IgD-negative memory B cell (primary cell): ENCODE data around the gene SLCO1C1. TPM values are rescaled to one million over a fixed set of nuclear protein-coding genes. Genes with fewer than 3 reads are reported as not detected.
"Not testable (repeated sequence)": the region's sequence is repeated elsewhere in the genome, so short reads cannot be mapped to it uniquely, and the experiment has no call there.

Source experiments
- H3K27ac Mint-ChIP-seq, 3 donors: one replicate each; pipeline ENCODE4 v1.8.0; 2020 to 2022; ENCODE audit warnings: mild to moderate bottlenecking in 3 of 3, mixed read lengths in 3 of 3, moderate library complexity in 1 of 3
- H3K27me3 Mint-ChIP-seq: one replicate; pipeline ENCODE4 v1.8.0; 2021; ENCODE audit warnings: mixed read lengths
- H3K36me3 Mint-ChIP-seq: one replicate; pipeline ENCODE4 v1.8.0; 2020; ENCODE audit warnings: mild to moderate bottlenecking, mixed read lengths
- H3K4me1 Mint-ChIP-seq, 3 donors: one replicate each; pipeline ENCODE4 v1.8.0; 2020 to 2022; ENCODE audit warnings: mixed read lengths in 3 of 3, mild to moderate bottlenecking in 1 of 3
- H3K4me3 Mint-ChIP-seq, 4 donors: one replicate each; pipeline ENCODE4 v1.8.0; 2020 to 2022; ENCODE audit warnings: mild to moderate bottlenecking in 4 of 4, mixed read lengths in 4 of 4, moderate library complexity in 3 of 4
- H3K9me3 Mint-ChIP-seq, 3 donors: one replicate each; pipeline ENCODE4 v1.8.0; 2020 to 2021; ENCODE audit warnings: mixed read lengths in 3 of 3, mild to moderate bottlenecking in 1 of 3
- polyA plus RNA-seq: library from polyadenylated mRNA; unstranded; fragments of 300-500 nt; fragmentation: Illumina TruSeq; gene quantifications from one replicate; pipeline ENCODE4 v1.2.3, GENCODE V29; 2021

SLCO1C1 gene
- polyA plus RNA-seq, 1 donor from 2014 or later = not detected

GRCh38 chr12:20740972-20741371, 45.8 kb downstream of the SLCO1C1 start:
- no peak overlapping the region for H3K4me3 Mint-ChIP-seq
- H3K27ac Mint-ChIP-seq = no peak overlapping the region
- H3K4me1 Mint-ChIP-seq = no peaks in the 10 kb centered on the region
- no peaks in the 10 kb centered on the region for H3K36me3 Mint-ChIP-seq
- H3K27me3 Mint-ChIP-seq = no peaks in the 10 kb centered on the region
- peaks cover 0 to 8% (median 6%) of the 10 kb centered on the region in 3 donors for H3K9me3 Mint-ChIP-seq

- H3K4me3 Mint-ChIP-seq = no peak overlapping the region
- H3K27ac Mint-ChIP-seq = no peak overlapping the region
- H3K27me3 Mint-ChIP-seq = no peaks in the 10 kb centered on the region
- no peaks in the 10 kb centered on the region for H3K4me1 Mint-ChIP-seq
- no peaks in the 10 kb centered on the region for H3K36me3 Mint-ChIP-seq
- peaks cover 0 to 5% (median 0%) of the 10 kb centered on the region in 3 donors for H3K9me3 Mint-ChIP-seq
Measured at GRCh38 chr12:20748198-20748597, 53.1 kb downstream of the SLCO1C1 start.

DNA sequence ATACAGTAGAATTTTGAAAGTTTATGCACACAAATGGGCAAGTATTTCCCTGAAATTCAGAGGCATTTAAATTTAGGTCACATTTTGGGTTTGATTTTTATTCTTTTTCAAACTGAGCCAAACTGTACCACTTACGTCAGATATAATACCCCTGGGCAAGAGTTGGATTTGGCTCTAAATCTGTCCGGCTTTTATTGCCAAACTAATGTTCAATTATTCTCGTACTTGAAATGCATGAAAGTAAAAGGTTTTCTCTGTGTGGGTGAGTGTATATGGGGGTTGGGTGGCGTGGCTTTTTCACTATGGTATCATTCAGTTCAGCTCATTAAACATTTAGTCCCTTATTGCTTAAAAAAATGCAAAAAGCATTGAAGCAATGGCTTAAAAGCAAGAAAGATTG, 55.9 kb downstream of the SLCO1C1 start:
- H3K4me3 Mint-ChIP-seq = no peak overlapping the region
- no peaks in the 10 kb centered on the region for H3K4me1 Mint-ChIP-seq
- no peaks in the 10 kb centered on the region for H3K27me3 Mint-ChIP-seq
- H3K9me3 Mint-ChIP-seq = peaks cover 0 to 8% (median 0%) of the 10 kb centered on the region in 3 donors
- H3K36me3 Mint-ChIP-seq = no peaks in the 10 kb centered on the region
- no peak overlapping the region for H3K27ac Mint-ChIP-seq

GRCh38 chr12:20777420-20777819, 82.3 kb downstream of the SLCO1C1 start:
- peaks cover 0 to 2% (median 0%) of the 10 kb centered on the region in 3 donors for H3K4me1 Mint-ChIP-seq
- no peak overlapping the region for H3K4me3 Mint-ChIP-seq
- H3K36me3 Mint-ChIP-seq = peaks cover 2% of the 10 kb centered on the region
- H3K27ac Mint-ChIP-seq = no peak overlapping the region
- H3K27me3 Mint-ChIP-seq = no peaks in the 10 kb centered on the region
- H3K9me3 Mint-ChIP-seq = peaks cover 2 to 11% (median 4%) of the 10 kb centered on the region in 3 donors

GRCh38 chr12:20778969-20779368, 83.8 kb downstream of the SLCO1C1 start:
- Mint-ChIP-seq H3K36me3 (peaks cover 2% of the 10 kb centered on the region), H3K27me3 (no peaks in the 10 kb centered on the region), H3K27ac (no peak overlapping the region), H3K4me3 (no peak overlapping the region), H3K9me3 (peaks cover 2 to 11% (median 4%) of the 10 kb centered on the region in 3 donors), H3K4me1 (peaks cover 0 to 2% (median 0%) of the 10 kb centered on the region in 3 donors)

DNA sequence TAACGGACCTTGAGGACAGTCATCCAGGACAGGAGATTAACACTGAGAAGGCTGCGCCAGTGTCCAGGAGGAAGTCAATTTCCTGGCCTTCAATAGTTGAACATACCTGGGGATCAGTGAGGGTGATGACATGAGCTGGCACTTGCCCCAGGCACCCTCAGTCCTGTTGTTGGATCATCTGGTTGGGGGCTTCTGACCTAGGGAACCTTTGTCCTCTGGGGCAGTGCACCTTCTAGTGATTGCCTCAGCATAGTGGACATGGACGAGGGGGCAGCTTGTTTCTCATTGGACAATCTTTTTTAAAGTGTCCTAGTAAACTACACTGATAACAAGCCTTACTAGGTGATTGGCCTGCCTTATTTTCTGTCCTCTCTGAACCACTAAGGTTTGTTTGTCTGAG, 84.8 kb downstream of the SLCO1C1 start:
- H3K27me3 Mint-ChIP-seq, H3K27ac Mint-ChIP-seq, H3K4me3 Mint-ChIP-seq, H3K4me1 Mint-ChIP-seq, H3K36me3 Mint-ChIP-seq: not testable (repeated sequence)
- peaks cover 2 to 14% (median 4%) of the 10 kb centered on the region in 3 donors for H3K9me3 Mint-ChIP-seq

DNA sequence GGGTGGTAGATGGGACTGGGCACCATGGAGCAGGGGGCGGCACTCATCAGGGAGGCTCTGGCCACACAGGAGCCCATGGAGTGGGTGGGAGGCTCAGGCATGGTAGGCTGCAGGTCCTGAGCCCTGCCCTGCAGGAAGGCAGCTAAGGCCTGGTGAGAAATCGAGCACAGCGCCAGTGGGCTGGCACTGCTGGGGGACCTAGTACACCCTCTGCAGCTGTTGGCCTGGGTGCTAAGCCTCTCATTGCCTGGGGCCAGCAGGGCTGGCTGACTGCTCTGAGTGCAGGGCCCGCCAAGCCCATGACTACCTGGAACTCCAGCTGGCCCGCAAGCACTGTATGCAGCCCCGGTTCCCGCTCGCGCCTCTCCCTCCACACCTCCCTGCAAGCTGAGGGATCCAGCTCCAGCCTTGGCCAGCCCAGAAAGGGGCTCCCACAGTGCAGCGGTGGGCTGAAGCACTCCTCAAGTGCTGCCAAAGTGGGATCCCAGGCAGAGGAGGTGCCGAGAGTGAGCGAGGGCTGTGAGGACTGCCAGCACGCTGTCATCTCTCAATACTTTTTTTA, 88.7 kb downstream of the SLCO1C1 start:
- not testable (repeated sequence) for H3K27ac Mint-ChIP-seq, H3K27me3 Mint-ChIP-seq, H3K36me3 Mint-ChIP-seq, H3K4me1 Mint-ChIP-seq, H3K4me3 Mint-ChIP-seq
- H3K9me3 Mint-ChIP-seq = peaks cover 0 to 18% (median 5%) of the 10 kb centered on the region in 3 donors

GRCh38 chr12:20792971-20793370, 97.8 kb downstream of the SLCO1C1 start:
- Mint-ChIP-seq H3K27me3 (no peaks in the 10 kb centered on the region), H3K36me3 (peaks cover 3% of the 10 kb centered on the region), H3K9me3 (peaks cover 0 to 3% (median 3%) of the 10 kb centered on the region in 3 donors), H3K27ac (no peak overlapping the region), H3K4me1 (no peaks in the 10 kb centered on the region), H3K4me3 (no peak overlapping the region)

DNA sequence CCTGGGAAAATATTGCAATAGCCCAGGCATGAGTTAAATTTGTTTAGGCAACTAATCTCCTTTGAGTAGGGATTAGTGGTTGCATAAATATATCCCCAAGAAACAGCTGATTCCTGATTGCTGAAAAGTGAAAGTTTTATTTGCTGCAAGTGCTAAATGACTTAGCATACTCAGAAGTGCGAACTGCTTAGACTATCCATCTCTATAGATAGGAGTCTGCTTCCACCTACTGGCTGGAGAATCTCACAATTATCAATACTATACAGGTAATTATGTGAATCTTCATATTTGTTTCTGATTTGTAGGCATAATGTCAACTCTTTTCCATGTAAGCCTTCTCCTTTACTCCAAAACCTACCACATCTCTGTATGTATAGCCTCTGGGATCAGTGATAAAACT, 103.4 kb downstream of the SLCO1C1 start:
- H3K4me1 Mint-ChIP-seq = no peaks in the 10 kb centered on the region
- no peak overlapping the region for H3K4me3 Mint-ChIP-seq
- H3K27ac Mint-ChIP-seq = no peak overlapping the region
- H3K9me3 Mint-ChIP-seq = peaks cover 0 to 3% (median 2%) of the 10 kb centered on the region in 3 donors
- H3K36me3 Mint-ChIP-seq = peaks cover 3% of the 10 kb centered on the region
- no peaks in the 10 kb centered on the region for H3K27me3 Mint-ChIP-seq

DNA sequence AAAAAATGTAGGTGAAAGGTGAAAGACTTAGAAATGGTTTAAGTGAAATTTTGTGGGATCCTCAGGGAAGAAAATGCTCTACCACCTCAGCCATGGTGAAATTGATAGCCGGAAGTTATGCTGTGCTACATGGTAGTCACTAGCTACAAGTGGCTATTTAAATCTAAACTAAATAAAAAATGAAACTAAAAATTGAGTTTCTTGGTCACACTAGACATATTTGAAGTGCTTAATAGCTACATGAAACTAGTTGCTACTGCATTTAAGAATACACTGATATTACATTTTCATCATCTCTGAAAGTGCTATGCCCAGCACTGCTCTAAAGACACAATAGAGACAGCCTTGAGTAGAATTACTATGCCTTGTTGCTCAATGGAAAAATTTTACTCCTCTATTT, 105.0 kb downstream of the SLCO1C1 start:
- Mint-ChIP-seq H3K9me3 (peaks cover 0 to 3% (median 2%) of the 10 kb centered on the region in 3 donors), H3K4me1 (no peaks in the 10 kb centered on the region), H3K36me3 (no peaks in the 10 kb centered on the region)

GRCh38 chr12:20801035-20801434, 105.9 kb downstream of the SLCO1C1 start:
- no peaks in the 10 kb centered on the region for H3K36me3 Mint-ChIP-seq
- H3K27ac Mint-ChIP-seq = no peak overlapping the region
- H3K4me1 Mint-ChIP-seq = no peaks in the 10 kb centered on the region
- peaks cover 0 to 3% (median 2%) of the 10 kb centered on the region in 3 donors for H3K9me3 Mint-ChIP-seq
- no peaks in the 10 kb centered on the region for H3K27me3 Mint-ChIP-seq
- no peak overlapping the region for H3K4me3 Mint-ChIP-seq

More for the DNA sequence above, 105.0 kb downstream of the SLCO1C1 start:
- no peak overlapping the region for H3K27ac Mint-ChIP-seq
- H3K27me3 Mint-ChIP-seq = no peaks in the 10 kb centered on the region
- H3K4me3 Mint-ChIP-seq = no peak overlapping the region

Other genes with a start within 250 kb of the SLCO1C1 start
- gene SLCO1B3, start 115.4 kb downstream of the SLCO1C1 start, polyA plus RNA-seq = not detected